ENCODE data around the gene CLCA2.

Gene CLCA2
- long read RNA-seq: 0 reads

- no peak for DNase-seq (ENCODE audit: low read depth in 1 of 2, low spot score in 1 of 2)
- no peak within 1 kb of the TSS for H3K27ac ChIP-seq (replicated peaks)
- TF ChIP-seq GABPA (IDR thresholded peaks at IDR 0.05; ENCODE audit: low read depth) (no peak), SPI1 (IDR thresholded peaks at IDR 0.05; ENCODE audit: borderline replicate concordance, low read depth) (no peak), POLR2AphosphoS5 (IDR thresholded peaks at IDR 0.05; ENCODE audit: low read depth) (no peak), CTCF (IDR thresholded peaks at IDR 0.05; ENCODE audit: insufficient read depth, low read length) (no peak), REST (IDR thresholded peaks at IDR 0.05; ENCODE audit: insufficient replicate concordance, low read depth) (no peak)
- no peak within 1 kb of the TSS for H3K4me3 ChIP-seq (replicated peaks; ENCODE audit: insufficient read depth, low read length)
- H3K27me3 ChIP-seq (ENCODE audit: insufficient read depth, poor library complexity, severe bottlenecking): peaks cover 5% of the 10 kb centered on the region
These were observed at the start of gene CLCA2 for GRCh38 chr1:86423873-86424272. Gene CLCA2, plus strand, starts transcription at chr1:86424171. Its CDS starts 77 bp downstream, at chr1:86424248.

- Histone ChIP-seq H3K27ac (replicated peaks) (no peak overlapping the region), H3K4me3 (replicated peaks; ENCODE audit: insufficient read depth, low read length) (no peak overlapping the region), H3K27me3 (ENCODE audit: insufficient read depth, poor library complexity, severe bottlenecking) (no peaks in the 10 kb centered on the region)
- no peak for TF ChIP-seq GABPA (IDR thresholded peaks at IDR 0.05; ENCODE audit: low read depth)
- TF ChIP-seq REST (IDR thresholded peaks at IDR 0.05; ENCODE audit: insufficient replicate concordance, low read depth): no peak
- TF ChIP-seq POLR2AphosphoS5 (IDR thresholded peaks at IDR 0.05; ENCODE audit: low read depth): no peak
- no peak for TF ChIP-seq CTCF (IDR thresholded peaks at IDR 0.05; ENCODE audit: insufficient read depth, low read length)
- TF ChIP-seq SPI1 (IDR thresholded peaks at IDR 0.05; ENCODE audit: borderline replicate concordance, low read depth): no peak
- no peak for DNase-seq (ENCODE audit: low read depth in 1 of 2, low spot score in 1 of 2)
These were observed 48.3 kb upstream of the CLCA2 start for GRCh38 chr1:86375688-86376087.

- no peak overlapping the region for H3K4me3 ChIP-seq (replicated peaks; ENCODE audit: insufficient read depth, low read length)
- H3K27me3 ChIP-seq (ENCODE audit: insufficient read depth, poor library complexity, severe bottlenecking): no peaks in the 10 kb centered on the region
- DNase-seq (ENCODE audit: low read depth in 1 of 2, low spot score in 1 of 2): no peak
- H3K27ac ChIP-seq (replicated peaks): no peak overlapping the region
- TF ChIP-seq REST (IDR thresholded peaks at IDR 0.05; ENCODE audit: insufficient replicate concordance, low read depth) (no peak), SPI1 (IDR thresholded peaks at IDR 0.05; ENCODE audit: borderline replicate concordance, low read depth) (no peak), GABPA (IDR thresholded peaks at IDR 0.05; ENCODE audit: low read depth) (no peak)
These were observed 46.6 kb upstream of the CLCA2 start for GRCh38 chr1:86377341-86377740.

All from HL-60 (cell line).